Stimulated activated CD8-positive, alpha-beta memory T cell treated with anti-CD3 and anti-CD28 coated beads, Interleukin-2, amount 100 ng/mL, for 1 hour (primary cell): ENCODE measurements around the gene WASHC4.

ENCODE experiments used
- DNase-seq, 2 donors: peaks; one replicate each; pipeline ENCODE4 v3.0.0-alpha.2; 2020; ENCODE audit warnings: low read depth in 2 of 2

Gene WASHC4

GRCh38 chr12:105209091-105209490 is 101.6 kb downstream of the WASHC4 start:
- DNase-seq: no peak

- no peak for DNase-seq
These were observed 104.9 kb downstream of the WASHC4 start for GRCh38 chr12:105212438-105212837.

- DNase-seq: no peak
These were observed 106.6 kb downstream of the WASHC4 start for GRCh38 chr12:105214148-105214547.

DNA sequence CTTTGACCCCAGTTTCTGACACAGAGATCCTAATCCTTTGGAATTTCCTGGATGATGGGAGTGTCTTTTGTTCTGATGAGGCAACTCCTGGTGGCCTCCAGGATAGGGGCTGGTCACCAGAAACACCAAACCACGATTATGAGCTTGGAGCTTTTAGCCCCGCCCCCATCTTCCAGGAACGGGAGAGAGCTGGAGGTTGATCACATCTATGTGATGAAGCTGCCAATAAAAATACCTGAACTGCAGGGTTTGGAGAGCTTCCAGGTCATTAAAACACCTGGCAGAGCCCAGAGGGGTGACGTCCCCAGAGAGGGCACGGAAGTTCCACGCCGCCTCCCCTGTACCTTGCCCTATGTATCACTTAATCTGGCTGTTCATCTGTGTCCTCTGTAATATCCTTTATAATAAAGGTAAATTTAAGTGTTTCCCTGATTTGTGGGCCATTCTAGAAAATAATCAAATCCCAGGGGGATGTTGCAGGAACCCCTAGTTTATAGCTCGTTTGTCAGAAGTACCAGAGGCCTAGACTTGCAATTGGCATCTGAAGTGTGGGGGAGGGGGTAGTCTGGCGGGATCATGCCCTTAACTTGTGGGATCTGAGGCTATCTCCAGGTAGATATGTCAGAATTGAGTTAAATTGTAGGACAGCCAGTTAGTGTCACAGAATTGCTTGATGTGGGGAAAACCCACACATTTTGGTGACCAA is 107.3 kb downstream of the WASHC4 start:
- no peak for DNase-seq

GRCh38 chr12:105218434-105218833 is 110.9 kb downstream of the WASHC4 start:
- DNase-seq: no peak
